COLO829 (cell line): ENCODE results near the gene NFXL1.

Experiments used
- DNase-seq: peaks from one replicate; pipeline ENCODE4 v3.0.0; 2012; ENCODE audit warnings: low spot score

NFXL1 gene

GRCh38 chr4:47831026-47831679 is 83.2 kb downstream of the NFXL1 start:
- no peak for DNase-seq

GRCh38 chr4:47830265-47831025 is 83.9 kb downstream of the NFXL1 start:
- peak; percentile 34 for DNase-seq

- no peak for DNase-seq
These were observed 84.9 kb downstream of the NFXL1 start for GRCh38 chr4:47829438-47829837.

- DNase-seq, result no peak
These were observed 86.9 kb downstream of the NFXL1 start for GRCh38 chr4:47827343-47828047.

- DNase-seq, result no peak
These were observed 89.5 kb downstream of the NFXL1 start for GRCh38 chr4:47824840-47825239.

GRCh38 chr4:47819178-47819577 is 95.2 kb downstream of the NFXL1 start:
- DNase-seq, result no peak

GRCh38 chr4:47817275-47817674 is 97.1 kb downstream of the NFXL1 start:
- DNase-seq, result no peak

- no peak for DNase-seq
These were observed 97.6 kb downstream of the NFXL1 start for GRCh38 chr4:47816748-47817147.

- no peak for DNase-seq
These were observed 99.6 kb downstream of the NFXL1 start for GRCh38 chr4:47814618-47815295.

- no peak for DNase-seq
These were observed 104.7 kb downstream of the NFXL1 start for GRCh38 chr4:47809654-47810203.

- no peak for DNase-seq
These were observed 109.8 kb downstream of the NFXL1 start for GRCh38 chr4:47804598-47804997.

GRCh38 chr4:47801481-47802002 is 112.8 kb downstream of the NFXL1 start:
- no peak for DNase-seq

GRCh38 chr4:47798165-47798564 is 116.2 kb downstream of the NFXL1 start:
- DNase-seq, result no peak
